HG02798 (cell line): ENCODE results near the gene PEBP1.
"Not testable (repeated sequence)": the region's sequence is repeated elsewhere in the genome, so short reads cannot be mapped to it uniquely, and the experiment has no call there.

Source experiments
- ATAC-seq: cut with Tn5 transposase; IDR thresholded peaks from one replicate; pipeline ENCODE4 v1.9.1; 2021; ENCODE audit warnings: mild to moderate bottlenecking; ENCODE audit not compliant: unreplicated experiment, poor library complexity

The PEBP1 gene

GRCh38 chr12:118127867-118128266 lies 8.1 kb upstream of the PEBP1 start:
- ATAC-seq, result no peak

- not testable (repeated sequence) for ATAC-seq
These were observed 6.5 kb upstream of the PEBP1 start for GRCh38 chr12:118129436-118129835.

GRCh38 chr12:118136559-118137003 lies 657 bp downstream of the PEBP1 start:
- ATAC-seq, result peak; percentile 35

GRCh38 chr12:118137148-118137678 lies 1.3 kb downstream of the PEBP1 start:
- no peak for ATAC-seq

- no peak for ATAC-seq
These were observed 4.9 kb downstream of the PEBP1 start for GRCh38 chr12:118140825-118141224.

- no peak for ATAC-seq
These were observed 8.6 kb downstream of the PEBP1 start for GRCh38 chr12:118144499-118144898.

- peak; percentile 67 for ATAC-seq
These were observed 9.3 kb downstream of the PEBP1 start for GRCh38 chr12:118145113-118145797.

GRCh38 chr12:118145798-118146156 lies 9.9 kb downstream of the PEBP1 start:
- no peak for ATAC-seq

- ATAC-seq, result no peak
These were observed 12.4 kb downstream of the PEBP1 start for GRCh38 chr12:118148287-118148686.

- ATAC-seq, result no peak
These were observed 14.7 kb downstream of the PEBP1 start for GRCh38 chr12:118150625-118151024.

GRCh38 chr12:118151755-118152154 lies 15.8 kb downstream of the PEBP1 start:
- ATAC-seq, result no peak

GRCh38 chr12:118160536-118160935 lies 24.6 kb downstream of the PEBP1 start:
- no peak for ATAC-seq

GRCh38 chr12:118164798-118165486 lies 29.0 kb downstream of the PEBP1 start:
- ATAC-seq, result no peak

GRCh38 chr12:118166946-118167345 lies 31.0 kb downstream of the PEBP1 start:
- peak; percentile 98 for ATAC-seq

- peak; percentile 83 for ATAC-seq
These were observed 40.0 kb downstream of the PEBP1 start for GRCh38 chr12:118175823-118176447.

GRCh38 chr12:118183155-118183554 lies 47.2 kb downstream of the PEBP1 start:
- ATAC-seq, result no peak

- ATAC-seq, result no peak
These were observed 47.8 kb downstream of the PEBP1 start for GRCh38 chr12:118183711-118184110.

GRCh38 chr12:118185602-118186397 lies 49.9 kb downstream of the PEBP1 start:
- no peak for ATAC-seq

- no peak for ATAC-seq
These were observed 52.0 kb downstream of the PEBP1 start for GRCh38 chr12:118187751-118188435.
